SK-N-SH (cell line): ENCODE measurements around the gene SNAP23. TPM values are rescaled to one million over a fixed set of nuclear protein-coding genes. Genes with fewer than 3 reads are reported as not detected.

Experiments
- CTCF ChIA-PET: fragments of 300-600, 350-600 bp; formaldehyde crosslinking; extraction: SDS; loops from one replicate; lab custom pipeline; 2021; lab: Yijun Ruan, JAX
- POLR2A ChIA-PET: fragments of 350-600 bp; sonication (Branson Sonifier 250); formaldehyde crosslinking; extraction: SDS; loops from one replicate; lab custom pipeline; 2020; ENCODE audit warnings: antibody characterized with exemption, inconsistent platforms; lab: Yijun Ruan, JAX
- DNase-seq: peaks from one replicate; pipeline ENCODE4 v3.0.0; 2012
- H2AFZ ChIP-seq: fragments of 200-600 bp; sonication (generic); 2 replicates; pipeline ENCODE4 v1.8.1; 2016; ENCODE audit warnings: antibody characterized with exemption, mild to moderate bottlenecking, low read depth
- H3F3A ChIP-seq: fragments of 200-600 bp; sonication (generic); replicated peaks from 2 replicates; pipeline ENCODE3; 2016; ENCODE audit warnings: antibody characterized with exemption, mild to moderate bottlenecking; ENCODE audit not compliant: insufficient read depth
- H3K27ac ChIP-seq, 2 experiments: fragments of 200-500 bp in 1 of 2; fragments of 200-600 bp in 1 of 2; sonication (Bioruptor generic) in 1 of 2; sonication (generic), shearing (Covaris generic) in 1 of 2; 2 replicates each; pipeline versions ENCODE4 v1.5.1 to v1.6.1; 2014 to 2016; ENCODE audit warnings: low read depth in 2 of 2, inconsistent platforms in 1 of 2, low read length in 1 of 2, mild to moderate bottlenecking in 1 of 2, mixed read lengths in 1 of 2
- H3K27me3 ChIP-seq: fragments of 200-600 bp; sonication (generic), shearing (Covaris generic); 2 replicates; pipeline ENCODE4 v1.6.1; 2016; ENCODE audit warnings: mixed run types; ENCODE audit not compliant: insufficient read depth
- H3K36me3 ChIP-seq, 2 experiments: fragments of 200-500 bp in 1 of 2; fragments of 200-600 bp in 1 of 2; sonication (Bioruptor generic) in 1 of 2; sonication (generic) in 1 of 2; replicated peaks in 1 of 2; 2 replicates each; pipeline versions ENCODE3 to v1.5.1; 2014 to 2016; ENCODE audit warnings: low read length in 1 of 2, mild to moderate bottlenecking in 1 of 2; ENCODE audit not compliant: insufficient read depth in 2 of 2, control insufficient read depth in 1 of 2
- H3K4me1 ChIP-seq, 2 experiments: fragments of 200-500 bp in 1 of 2; fragments of 200-600 bp in 1 of 2; sonication (Bioruptor generic) in 1 of 2; sonication (generic), shearing (Covaris generic) in 1 of 2; 2 replicates each; pipeline versions ENCODE4 v1.5.1 to v1.6.1; 2014 to 2016; ENCODE audit warnings: low read depth in 1 of 2, low read length in 1 of 2, mixed run types in 1 of 2; ENCODE audit not compliant: insufficient read depth in 2 of 2, control insufficient read depth in 1 of 2
- H3K4me2 ChIP-seq: fragments of 200-600 bp; sonication (generic), shearing (Covaris generic); 2 replicates; pipeline ENCODE4 v1.6.1; 2017; ENCODE audit warnings: mixed run types
- H3K4me3 ChIP-seq, 2 experiments: fragments of 200-500 bp in 1 of 2; fragments of 200-600 bp in 1 of 2; sonication (Bioruptor generic) in 1 of 2; sonication (generic), shearing (Covaris generic) in 1 of 2; 2 replicates each; pipeline versions ENCODE4 v1.5.1 to v1.8.1; 2014 to 2016; ENCODE audit warnings: low read depth in 2 of 2, inconsistent platforms in 1 of 2, low read length in 1 of 2, mild to moderate bottlenecking in 1 of 2, mixed read lengths in 1 of 2, moderate library complexity in 1 of 2
- H3K79me2 ChIP-seq: fragments of 200-600 bp; sonication (generic); 2 replicates; pipeline ENCODE4 v1.8.1; 2017; ENCODE audit warnings: mild to moderate bottlenecking; ENCODE audit not compliant: insufficient read depth
- H3K9ac ChIP-seq: fragments of 200-600 bp; sonication (generic); 2 replicates; pipeline ENCODE4 v1.6.1; 2017; ENCODE audit warnings: mixed run types
- H3K9me2 ChIP-seq: fragments of 200-600 bp; sonication (generic); 2 replicates; pipeline ENCODE4 v1.6.1; 2017; ENCODE audit warnings: mixed run types
- H3K9me3 ChIP-seq: fragments of 200-600 bp; sonication (generic); 2 replicates; pipeline ENCODE4 v1.6.1; 2017; ENCODE audit warnings: mixed run types, mild to moderate bottlenecking, moderate library complexity
- H4K20me1 ChIP-seq: fragments of 200-600 bp; sonication (generic); 2 replicates; pipeline ENCODE4 v1.6.1; 2017; ENCODE audit warnings: mild to moderate bottlenecking, mixed run types; ENCODE audit not compliant: insufficient read depth
- CHD2 ChIP-seq: fragments of 150-350 bp; IDR thresholded peaks from 2 replicates; pipeline ENCODE4 v1.6.1; 2018; ENCODE audit warnings: low read length; ENCODE audit not compliant: partially characterized antibody
- EP300 ChIP-seq, 2 experiments: IDR thresholded peaks; 2 replicates each; pipeline versions ENCODE4 v1.4.0 to v1.6.1; 2012; ENCODE audit warnings: borderline replicate concordance in 1 of 2, low read depth in 1 of 2, low read length in 1 of 2
- GATA2 ChIP-seq: sonication (generic); formaldehyde crosslinking; IDR thresholded peaks from 2 replicates; pipeline ENCODE4 v1.5.0; 2020; ENCODE audit warnings: mild to moderate bottlenecking, missing genetic modification reagents
- JUND ChIP-seq: IDR thresholded peaks from 2 replicates; pipeline ENCODE4 v1.4.0; 2012
- MXI1 ChIP-seq: IDR thresholded peaks from 2 replicates; pipeline ENCODE4 v1.6.1; 2012; ENCODE audit warnings: mild to moderate bottlenecking, low read depth, low read length, improper control_type of control experiment
- NFIC ChIP-seq: IDR thresholded peaks from 2 replicates; pipeline ENCODE4 v1.4.0; 2012; ENCODE audit warnings: borderline replicate concordance
- RCOR1 ChIP-seq: fragments of 150-350 bp; IDR thresholded peaks from 2 replicates; pipeline ENCODE4 v1.6.1; 2017; ENCODE audit warnings: antibody characterized with exemption, low read length
- RFX5 ChIP-seq: IDR thresholded peaks from 2 replicates; pipeline ENCODE4 v1.6.1; 2012; ENCODE audit warnings: mild to moderate bottlenecking, improper control_type of control experiment, low read length
- TAF1 ChIP-seq: IDR thresholded peaks from 2 replicates; pipeline ENCODE4 v1.6.1; 2012; ENCODE audit warnings: low read depth, mild to moderate bottlenecking, low read length, moderate library complexity, borderline replicate concordance
- TCF12 ChIP-seq: IDR thresholded peaks from 2 replicates; pipeline ENCODE4 v1.4.0; 2012
- WGBS: methylation state at CpG from one replicate; pipeline ENCODE4 v1.1.6; 2017; ENCODE audit warnings: low lambda C conversion rate; 5-methylcytosine and 5-hydroxymethylcytosine counted together
- polyA plus RNA-seq, 3 experiments: library from polyadenylated mRNA; depleted of rRNA; stranded (reverse); fragments of >200 nt; gene quantifications; 2 replicates each; pipeline ENCODE4 v1.2.3, GENCODE V29; 2012
- TF ChIP-seq, protein P1 (sequence below): IDR thresholded peaks from 2 replicates; pipeline ENCODE4 v1.4.0; 2012; ENCODE audit warnings: low read depth, borderline replicate concordance
- TF ChIP-seq, protein P2 (sequence below): fragments of 150-350 bp; IDR thresholded peaks from 2 replicates; pipeline ENCODE4 v1.6.1; 2016; ENCODE audit warnings: mild to moderate bottlenecking, low read depth, low read length
- TF ChIP-seq, protein P3 (sequence below): fragments of 150-350 bp; IDR thresholded peaks from 2 replicates; pipeline ENCODE4 v1.6.1; 2017; ENCODE audit warnings: antibody characterized with exemption, low read length, low read depth, borderline replicate concordance

Gene SNAP23
- polyA plus RNA-seq, 1 of the 3 experiments (the other 2 are of a cell fraction) = 39.2 TPM

- peak overlapping the region in 1 of 2 experiments; percentile 0; a peak in 1 of 4 replicates for H3K4me3 ChIP-seq
- no peak for DNase-seq
- no peaks in the 10 kb centered on the region for H3K9me3 ChIP-seq
- CTCF ChIA-PET = interaction anchor here (0.6 kb wide), 1 partner anchor 13 kb away, joined by 3 read pairs; no protein-coding TSS in a partner anchor
- H3K27me3 ChIP-seq = no peaks in the 10 kb centered on the region
- H3K36me3 ChIP-seq = peaks cover 7% of the 10 kb centered on the region in 2 experiments
- H3K4me1 ChIP-seq = peaks cover 8 to 16% of the 10 kb centered on the region in 2 experiments; a peak in 3 of 4 replicates
- H3K9me2 ChIP-seq = no peaks in the 10 kb centered on the region
- H3F3A ChIP-seq = peaks cover 23% of the 10 kb centered on the region
- no peak overlapping the region for H3K9ac ChIP-seq
- H3K27ac ChIP-seq = peak overlapping the region; percentile 87 to 95
- H2AFZ ChIP-seq = no peak overlapping the region
- H3K79me2 ChIP-seq = peaks cover 23% of the 10 kb centered on the region
- H4K20me1 ChIP-seq = no peaks in the 10 kb centered on the region
- no peak for TF ChIP-seq EP300 (IDR thresholded peaks at IDR 0.05; ENCODE audit: borderline replicate concordance in 1 of 2, low read depth in 1 of 2, low read length in 1 of 2)
- TF ChIP-seq TAF1 = no peak
- no peak for TF ChIP-seq TCF12
- TF ChIP-seq, protein P1, sequence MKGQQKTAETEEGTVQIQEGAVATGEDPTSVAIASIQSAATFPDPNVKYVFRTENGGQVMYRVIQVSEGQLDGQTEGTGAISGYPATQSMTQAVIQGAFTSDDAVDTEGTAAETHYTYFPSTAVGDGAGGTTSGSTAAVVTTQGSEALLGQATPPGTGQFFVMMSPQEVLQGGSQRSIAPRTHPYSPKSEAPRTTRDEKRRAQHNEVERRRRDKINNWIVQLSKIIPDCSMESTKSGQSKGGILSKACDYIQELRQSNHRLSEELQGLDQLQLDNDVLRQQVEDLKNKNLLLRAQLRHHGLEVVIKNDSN = no peak
- no peak for TF ChIP-seq RCOR1
- POLR2A ChIA-PET = no interaction called here
- H3K4me2 ChIP-seq = peak overlapping the region; percentile 49; the same call in 1 of the 2 replicates
Measured at GRCh38 chr15:42456531-42456930, 38.9 kb upstream of the SNAP23 start.

DNA sequence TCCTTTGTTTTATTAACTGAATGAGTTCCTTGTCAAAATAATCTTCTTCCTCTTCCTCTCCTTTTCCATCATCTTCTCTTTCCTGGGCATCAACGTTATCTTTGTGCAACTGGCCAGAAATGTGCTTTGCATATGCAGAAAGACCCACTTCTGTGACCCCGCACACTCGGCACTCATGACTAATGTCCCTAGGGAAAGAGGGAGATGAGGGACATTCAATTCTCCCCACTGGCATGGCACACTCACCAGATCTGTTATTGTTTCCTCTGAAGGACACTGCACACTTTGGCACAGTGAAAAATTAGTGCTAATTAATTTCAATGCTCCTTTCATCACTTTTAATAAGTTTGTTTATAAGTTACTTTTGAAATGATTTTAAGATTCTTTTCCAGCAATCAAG, 38.5 kb upstream of the SNAP23 start:
- no peaks in the 10 kb centered on the region for H4K20me1 ChIP-seq
- WGBS = 75% methylated on average over 3 of the region's 3 CpGs
- H3K9me2 ChIP-seq = no peaks in the 10 kb centered on the region
- peak overlapping the region; percentile 38; the same call in 1 of the 2 replicates for H3K9ac ChIP-seq
- no peak overlapping the region for H2AFZ ChIP-seq
- peaks cover 8 to 16% of the 10 kb centered on the region in 2 experiments; a peak in 3 of 4 replicates for H3K4me1 ChIP-seq
- peak overlapping the region; percentile 0 to 7; a peak in 2 of 4 replicates for H3K4me3 ChIP-seq
- H3K36me3 ChIP-seq = peaks cover 4 to 5% of the 10 kb centered on the region in 2 experiments
- peak overlapping the region; percentile 49 for H3K4me2 ChIP-seq
- ChIA-PET CTCF (interaction anchor here (0.6 to 1.3 kb wide), 2 partner anchors 318 to 792 kb away, joined by 3 read pairs; no protein-coding TSS in a partner anchor), POLR2A (no interaction called here)
- TF ChIP-seq RFX5 (no peak), NFIC (no peak), MXI1 (no peak), CHD2 (no peak), GATA2 (no peak), JUND (no peak), TAF1 (no peak)
- TF ChIP-seq, protein P1 = no peak
- TF ChIP-seq, protein P2, sequence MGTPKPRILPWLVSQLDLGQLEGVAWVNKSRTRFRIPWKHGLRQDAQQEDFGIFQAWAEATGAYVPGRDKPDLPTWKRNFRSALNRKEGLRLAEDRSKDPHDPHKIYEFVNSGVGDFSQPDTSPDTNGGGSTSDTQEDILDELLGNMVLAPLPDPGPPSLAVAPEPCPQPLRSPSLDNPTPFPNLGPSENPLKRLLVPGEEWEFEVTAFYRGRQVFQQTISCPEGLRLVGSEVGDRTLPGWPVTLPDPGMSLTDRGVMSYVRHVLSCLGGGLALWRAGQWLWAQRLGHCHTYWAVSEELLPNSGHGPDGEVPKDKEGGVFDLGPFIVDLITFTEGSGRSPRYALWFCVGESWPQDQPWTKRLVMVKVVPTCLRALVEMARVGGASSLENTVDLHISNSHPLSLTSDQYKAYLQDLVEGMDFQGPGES = no peak
- TF ChIP-seq, protein P3, sequence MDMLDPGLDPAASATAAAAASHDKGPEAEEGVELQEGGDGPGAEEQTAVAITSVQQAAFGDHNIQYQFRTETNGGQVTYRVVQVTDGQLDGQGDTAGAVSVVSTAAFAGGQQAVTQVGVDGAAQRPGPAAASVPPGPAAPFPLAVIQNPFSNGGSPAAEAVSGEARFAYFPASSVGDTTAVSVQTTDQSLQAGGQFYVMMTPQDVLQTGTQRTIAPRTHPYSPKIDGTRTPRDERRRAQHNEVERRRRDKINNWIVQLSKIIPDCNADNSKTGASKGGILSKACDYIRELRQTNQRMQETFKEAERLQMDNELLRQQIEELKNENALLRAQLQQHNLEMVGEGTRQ = no peak
- H3F3A ChIP-seq = peaks cover 23% of the 10 kb centered on the region
- H3K79me2 ChIP-seq = peaks cover 27% of the 10 kb centered on the region
- H3K9me3 ChIP-seq = no peaks in the 10 kb centered on the region
- DNase-seq = no peak
- no peaks in the 10 kb centered on the region for H3K27me3 ChIP-seq
- peak overlapping the region; percentile 87 to 95 for H3K27ac ChIP-seq
